ENCODE measurements around the gene MTERF1.

- TF ChIP-seq CTCF (IDR thresholded peaks at IDR 0.05; ENCODE audit: insufficient read depth, low read length) (no peak), POLR2AphosphoS5 (IDR thresholded peaks at IDR 0.05; ENCODE audit: low read depth) (no peak)
These were observed 34.1 kb downstream of the MTERF1 start for GRCh38 chr7:91846436-91846835.
